Esophagus muscularis mucosa (tissue), 4 donors: ENCODE data around the gene GLIS1. TPM values are rescaled to one million over a fixed set of nuclear protein-coding genes. Genes with fewer than 3 reads are reported as not detected.
A peak's percentile ranks its signal among the peaks of the same experiment; 100 is the strongest.

Experiments
- DNase-seq: peaks from one replicate; pipeline ENCODE4 v3.0.0-alpha.2; 2017; ENCODE audit errors: extremely low spot score
- H3K27ac ChIP-seq, 4 donors: fragments of 200-600 bp; sonication (generic); replicated peaks in 1 of 4; 1 replicate in 3 of 4; 2 replicates in 1 of 4; pipeline ENCODE4 v1.5.1; 2016 to 2019; ENCODE audit warnings: mild to moderate bottlenecking in 1 of 4
- H3K27me3 ChIP-seq, 4 donors: fragments of 200-600 bp; sonication (generic); one replicate each; pipeline versions ENCODE4 v1.5.1 to v1.6.0; 2016 to 2019
- H3K36me3 ChIP-seq, 4 donors: fragments of 200-600 bp; sonication (generic); one replicate each; pipeline ENCODE4 v1.5.1; 2016 to 2019
- H3K4me1 ChIP-seq, 4 donors: fragments of 200-600 bp; sonication (generic); one replicate each; pipeline ENCODE4 v1.5.1; 2016 to 2019
- H3K4me3 ChIP-seq, 4 donors: fragments of 200-600 bp; sonication (generic); 1 replicate in 2 of 4; 2 replicates in 2 of 4; pipeline ENCODE4 v1.5.1; 2016 to 2019; ENCODE audit warnings: mild to moderate bottlenecking in 4 of 4, moderate library complexity in 1 of 4
- H3K9me3 ChIP-seq, 4 donors: fragments of 200-600 bp; sonication (generic); 1 replicate in 3 of 4; 2 replicates in 1 of 4; pipeline ENCODE4 v1.5.1; 2016 to 2019
- EP300 ChIP-seq: sonication (generic); formaldehyde crosslinking; IDR thresholded peaks from one replicate; pipeline ENCODE4 v1.6.1; 2017; ENCODE audit warnings: antibody characterized with exemption
- POLR2A ChIP-seq: fragments of 450-650 bp; IDR thresholded peaks from one replicate; pipeline ENCODE4 v1.6.1; 2017; ENCODE audit warnings: antibody characterized with exemption, moderate library complexity, mild to moderate bottlenecking, low read depth
- POLR2AphosphoS5 ChIP-seq, 2 donors: sonication (generic); formaldehyde crosslinking; IDR thresholded peaks; one replicate each; pipeline ENCODE4 v1.6.1; 2017; ENCODE audit warnings: antibody characterized with exemption in 2 of 2
- WGBS: methylation state at CpG from one replicate; pipeline ENCODE4 v1.1.5; 2018; 5-methylcytosine and 5-hydroxymethylcytosine counted together
- intact Hi-C: fragments of 100-400 bp; cut with DNase I; formaldehyde crosslinking; loops from one replicate; pipeline ENCODE4 v1.15.1; 2023
- total RNA-seq, 4 donors: library from RNA; depleted of rRNA; stranded (reverse); fragments of >200 nt; gene quantifications; one replicate each; pipeline versions ENCODE4 v1.1.0 to v1.2.1, GENCODE V29; 2016
- TF ChIP-seq, protein P1 (sequence below), 3 experiments: fragments of 200-600 bp in 2 of 3; fragments of 450-650 bp in 1 of 3; sonication (generic) in 2 of 3; IDR thresholded peaks; one replicate each; pipeline ENCODE4 v1.5.1; 2017 to 2019; ENCODE audit warnings: antibody characterized with exemption in 3 of 3, mild to moderate bottlenecking in 2 of 3, moderate library complexity in 1 of 3

Gene GLIS1
- total RNA-seq, 4 donors from 2014 or later, result 0.17 to 0.42 TPM; not detected in 2

DNA sequence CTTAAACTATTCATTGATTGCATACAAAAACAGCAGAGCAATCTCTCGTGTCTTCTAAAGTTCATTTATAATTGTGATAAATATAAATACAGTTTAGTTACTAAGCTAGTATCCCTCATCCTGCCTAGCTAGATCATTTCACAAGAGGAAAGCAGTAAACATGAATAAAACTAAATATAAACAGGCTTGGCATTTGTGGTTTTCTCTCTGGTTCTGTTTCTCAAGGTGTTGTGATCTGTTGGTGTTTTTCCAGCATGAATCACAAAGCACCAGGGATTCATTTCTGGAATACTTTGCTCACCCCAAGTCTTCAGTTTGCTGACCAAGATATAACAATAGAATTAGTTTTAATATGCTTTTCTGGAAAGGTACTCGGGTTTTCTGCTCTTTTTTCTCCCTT, 32.7 kb upstream of the GLIS1 start:
- no peaks in the 10 kb centered on the region for H3K4me1 ChIP-seq
- peaks cover 10 to 39% (median 19%) of the 10 kb centered on the region in 4 donors for H3K36me3 ChIP-seq
- intact Hi-C loops, result no loop called here
- H3K27ac ChIP-seq, result no peak overlapping the region
- TF ChIP-seq EP300, result no peak
- no peak for TF ChIP-seq POLR2AphosphoS5 (IDR thresholded peaks at IDR 0.05)
- TF ChIP-seq, protein P1, sequence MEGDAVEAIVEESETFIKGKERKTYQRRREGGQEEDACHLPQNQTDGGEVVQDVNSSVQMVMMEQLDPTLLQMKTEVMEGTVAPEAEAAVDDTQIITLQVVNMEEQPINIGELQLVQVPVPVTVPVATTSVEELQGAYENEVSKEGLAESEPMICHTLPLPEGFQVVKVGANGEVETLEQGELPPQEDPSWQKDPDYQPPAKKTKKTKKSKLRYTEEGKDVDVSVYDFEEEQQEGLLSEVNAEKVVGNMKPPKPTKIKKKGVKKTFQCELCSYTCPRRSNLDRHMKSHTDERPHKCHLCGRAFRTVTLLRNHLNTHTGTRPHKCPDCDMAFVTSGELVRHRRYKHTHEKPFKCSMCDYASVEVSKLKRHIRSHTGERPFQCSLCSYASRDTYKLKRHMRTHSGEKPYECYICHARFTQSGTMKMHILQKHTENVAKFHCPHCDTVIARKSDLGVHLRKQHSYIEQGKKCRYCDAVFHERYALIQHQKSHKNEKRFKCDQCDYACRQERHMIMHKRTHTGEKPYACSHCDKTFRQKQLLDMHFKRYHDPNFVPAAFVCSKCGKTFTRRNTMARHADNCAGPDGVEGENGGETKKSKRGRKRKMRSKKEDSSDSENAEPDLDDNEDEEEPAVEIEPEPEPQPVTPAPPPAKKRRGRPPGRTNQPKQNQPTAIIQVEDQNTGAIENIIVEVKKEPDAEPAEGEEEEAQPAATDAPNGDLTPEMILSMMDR (IDR thresholded peaks at IDR 0.05), result no peak
- TF ChIP-seq POLR2A, result no peak
- H3K4me3 ChIP-seq, result no peak overlapping the region
- 87% methylated on average over 2 of the region's 2 CpGs for whole genome bisulfite sequencing
- DNase-seq, result no peak
- H3K27me3 ChIP-seq, result no peaks in the 10 kb centered on the region
- no peaks in the 10 kb centered on the region for H3K9me3 ChIP-seq

DNA sequence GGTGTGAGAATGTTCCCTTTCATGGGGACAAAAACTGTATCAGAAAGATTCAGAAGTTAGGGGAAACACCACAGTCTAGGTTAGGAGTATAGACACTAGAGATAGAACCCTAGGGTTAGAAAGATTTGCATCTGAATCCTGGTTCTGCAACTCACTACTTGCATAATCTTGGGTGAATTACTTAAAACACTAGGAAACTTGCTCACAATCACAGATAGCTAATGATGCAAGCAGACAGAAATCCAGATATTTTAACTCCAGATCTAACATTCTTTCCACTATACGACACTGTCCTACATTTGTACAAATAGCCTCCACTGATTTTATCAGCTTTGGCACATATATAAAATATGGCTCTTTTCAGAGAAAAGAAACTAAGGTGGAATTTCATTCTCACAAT, 30.8 kb upstream of the GLIS1 start:
- Histone ChIP-seq H3K4me3 (no peak overlapping the region), H3K27me3 (no peaks in the 10 kb centered on the region), H3K9me3 (no peaks in the 10 kb centered on the region), H3K4me1 (no peaks in the 10 kb centered on the region), H3K27ac (no peak overlapping the region), H3K36me3 (peaks cover 10 to 39% (median 17%) of the 10 kb centered on the region in 4 donors)
- TF ChIP-seq, protein P1 (IDR thresholded peaks at IDR 0.05), result no peak
- TF ChIP-seq EP300 (no peak), POLR2AphosphoS5 (IDR thresholded peaks at IDR 0.05) (no peak), POLR2A (no peak)
- WGBS, result 93% methylated on average over 1 of the region's 1 CpG
- DNase-seq, result no peak
- intact Hi-C loops, result no loop called here

DNA sequence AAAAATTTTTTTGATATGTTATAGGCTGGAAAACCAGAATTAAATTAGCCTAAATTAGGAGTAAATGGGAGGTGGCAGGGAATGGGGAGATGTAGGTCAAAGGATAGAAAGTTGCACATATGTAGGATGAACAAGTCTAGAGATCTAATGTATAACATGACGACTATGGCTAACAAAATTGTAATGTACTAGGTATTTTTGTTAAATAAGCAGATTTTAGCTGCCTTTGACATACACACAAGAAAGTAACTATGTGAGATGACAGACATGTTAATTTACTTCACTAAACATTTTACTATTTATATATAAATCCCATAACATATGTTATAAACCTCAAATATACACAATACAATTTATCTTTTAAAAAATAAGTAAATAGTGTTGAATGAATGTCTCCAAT, 30.2 kb upstream of the GLIS1 start:
- intact Hi-C loops, result no loop called here

DNA sequence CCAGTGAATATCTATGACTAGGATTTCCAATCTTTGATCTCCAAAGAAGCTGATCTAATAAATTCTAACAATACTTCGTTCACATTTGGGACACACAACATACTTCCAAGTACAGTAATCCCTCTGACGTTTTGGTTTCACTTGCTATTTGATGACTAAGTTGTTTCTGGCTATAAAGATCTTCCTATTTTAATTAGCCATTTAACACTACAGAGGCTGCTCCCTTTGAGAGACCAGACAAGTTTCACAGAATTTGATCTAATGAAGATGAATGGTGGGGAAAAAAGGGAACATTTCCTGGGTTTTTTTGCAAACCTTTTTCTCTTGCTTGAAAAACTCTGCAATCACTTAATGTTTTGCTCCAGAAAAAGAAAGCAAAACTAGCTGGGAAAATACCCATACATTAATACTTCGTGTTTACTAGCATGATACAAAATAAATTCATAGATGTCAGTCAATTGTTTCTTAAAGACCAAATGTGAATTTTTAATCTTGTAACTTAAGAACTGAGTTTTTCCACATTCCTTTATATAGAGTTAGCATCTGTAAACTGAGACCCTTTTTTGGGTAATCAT, 28.0 kb upstream of the GLIS1 start:
- no peaks in the 10 kb centered on the region for H3K4me1 ChIP-seq
- H3K4me3 ChIP-seq, result peak overlapping the region in 1 of 4 donors; percentile 7
- H3K27me3 ChIP-seq, result no peaks in the 10 kb centered on the region
- no peaks in the 10 kb centered on the region for H3K9me3 ChIP-seq
- no peak overlapping the region for H3K27ac ChIP-seq
- TF ChIP-seq, protein P1 (IDR thresholded peaks at IDR 0.05), result no peak
- no peak for TF ChIP-seq POLR2AphosphoS5 (IDR thresholded peaks at IDR 0.05)
- TF ChIP-seq POLR2A, result no peak
- no peak for TF ChIP-seq EP300
- intact Hi-C loops, result no loop called here
- peaks cover 4 to 26% (median 10%) of the 10 kb centered on the region in 4 donors for H3K36me3 ChIP-seq
- no peak for DNase-seq
- 47% methylated on average over 3 of the region's 3 CpGs for WGBS

More for the DNA sequence above, 30.2 kb upstream of the GLIS1 start:
- no peaks in the 10 kb centered on the region for H3K4me1 ChIP-seq
- no peaks in the 10 kb centered on the region for H3K27me3 ChIP-seq
- no peak for DNase-seq
- peaks cover 10 to 39% (median 17%) of the 10 kb centered on the region in 4 donors for H3K36me3 ChIP-seq
- no peak overlapping the region for H3K4me3 ChIP-seq
- H3K27ac ChIP-seq, result no peak overlapping the region
- 85% methylated on average over 1 of the region's 1 CpG for WGBS
- TF ChIP-seq POLR2AphosphoS5 (IDR thresholded peaks at IDR 0.05) (no peak), EP300 (no peak), POLR2A (no peak)
- TF ChIP-seq, protein P1 (IDR thresholded peaks at IDR 0.05), result no peak
- H3K9me3 ChIP-seq, result no peaks in the 10 kb centered on the region
